GM12891 (cell line): ENCODE results near the gene SNRNP35.
"Not testable (repeated sequence)": the region's sequence is repeated elsewhere in the genome, so short reads cannot be mapped to it uniquely, and the experiment has no call there.

ENCODE experiments used
- POLR2A ChIP-seq: IDR thresholded peaks from 2 replicates; pipeline ENCODE4 v1.6.1; 2011; ENCODE audit warnings: low read depth, low read length, control low read depth
- POLR2AphosphoS5 ChIP-seq: IDR thresholded peaks from 2 replicates; pipeline ENCODE4 v1.6.1; 2011; ENCODE audit warnings: low read depth, low read length, control low read depth
- POU2F2 ChIP-seq: IDR thresholded peaks from 2 replicates; pipeline ENCODE4 v1.6.1; 2011; ENCODE audit warnings: low read depth, mild to moderate bottlenecking, control low read depth, low read length, moderate library complexity
- SPI1 ChIP-seq: IDR thresholded peaks from 2 replicates; pipeline ENCODE4 v1.6.1; 2011; ENCODE audit warnings: low read depth, low read length, control low read depth
- TAF1 ChIP-seq: IDR thresholded peaks from 2 replicates; pipeline ENCODE4 v1.6.1; 2011; ENCODE audit warnings: low read depth, low read length, control low read depth

DNA sequence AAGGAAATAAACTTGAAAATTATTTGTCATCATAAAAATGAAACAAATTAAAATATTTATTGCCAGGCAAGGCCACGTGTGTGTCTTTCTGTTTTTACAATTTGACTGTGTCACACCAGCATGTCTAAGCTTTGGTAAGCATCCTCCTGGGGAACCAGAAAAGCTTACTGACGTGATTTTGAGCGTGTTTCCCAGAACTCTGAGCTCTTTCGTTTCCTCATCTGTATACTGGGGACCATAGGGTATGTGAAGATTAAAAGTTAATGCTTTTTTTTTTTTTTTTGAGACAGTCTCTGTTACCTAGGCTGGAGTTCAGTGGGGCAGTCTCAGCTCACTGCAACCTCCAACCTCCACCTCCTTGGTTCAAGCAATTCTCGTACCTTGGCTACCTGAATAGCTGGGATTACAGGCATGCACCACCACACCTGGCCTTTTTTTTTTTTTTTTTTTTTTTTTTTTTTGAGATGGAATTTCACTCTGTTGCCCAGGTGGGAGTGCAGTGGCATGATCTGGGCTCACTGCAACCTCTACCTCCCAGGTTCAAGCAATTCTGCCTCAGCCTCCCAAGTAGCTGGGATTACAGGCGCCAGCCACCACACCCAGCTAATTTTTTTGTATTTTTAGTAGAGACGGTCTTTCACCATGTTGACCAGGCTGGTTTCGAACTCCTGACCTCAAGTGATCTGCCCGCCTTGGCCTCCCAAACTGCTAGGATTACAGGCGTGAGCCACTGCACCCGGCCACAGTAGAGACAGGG, 48.5 kb upstream of the SNRNP35 start:
- not testable (repeated sequence) for TF ChIP-seq POLR2A, POU2F2, POLR2AphosphoS5, TAF1, SPI1
